ENCODE measurements around the gene LNX1. TPM values are rescaled to one million over a fixed set of nuclear protein-coding genes. Genes with fewer than 3 reads are reported as not detected.

LNX1 gene
- polyA plus RNA-seq, 1 donor (not counting 4 experiments of a cell fraction or from before 2014, with no cell fraction given): 0.22 TPM

DNA sequence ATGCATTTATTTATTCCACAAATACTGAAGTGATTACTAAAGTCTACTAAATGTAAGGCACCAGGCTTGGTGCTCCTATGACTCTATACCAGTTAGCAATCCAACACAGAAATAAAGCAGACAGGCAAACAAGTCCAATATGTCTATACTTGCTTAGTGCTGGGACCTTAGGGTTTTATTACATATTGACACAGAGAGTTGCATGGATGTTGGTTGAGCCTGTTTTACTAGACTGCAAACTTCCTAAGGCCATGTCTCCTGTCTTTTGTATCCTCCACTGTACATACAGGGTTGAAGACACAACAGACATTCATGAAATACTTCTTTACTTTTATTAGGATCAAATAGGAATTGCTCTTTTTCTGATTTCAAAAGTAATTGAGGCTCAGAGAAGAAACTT lies 69.0 kb downstream of the LNX1 start:
- FAIRE-seq (no peak), DNase-seq (ENCODE audit: low read depth, low spot score) (no peak)
- no peaks in the 10 kb centered on the region for H3K27me3 ChIP-seq (ENCODE audit: control insufficient read depth, extremely low read depth, insufficient read depth, low read length)
- H3K9ac ChIP-seq (ENCODE audit: control insufficient read depth, extremely low read depth, insufficient read depth, low read length): no peak overlapping the region
- no peak overlapping the region for H3K4me2 ChIP-seq (ENCODE audit: control insufficient read depth, extremely low read depth, insufficient read depth, low read depth, low read length)
- H4K20me1 ChIP-seq (ENCODE audit: control insufficient read depth, extremely low read depth, insufficient read depth, low read length): no peaks in the 10 kb centered on the region
- dilution Hi-C loops (cut with MboI; ENCODE audit: extremely low pct_ligation_motif_present, low sequenced_read_pairs): no loop called here
- no peak overlapping the region for H3K4me3 ChIP-seq (ENCODE audit: control insufficient read depth in 2 of 3, extremely low read depth in 1 of 3, insufficient read depth in 2 of 3, low read depth in 1 of 3, low read length in 3 of 3)
- H3K9me1 ChIP-seq (ENCODE audit: control insufficient read depth, extremely low read depth, insufficient read depth, low read length): no peaks in the 10 kb centered on the region
- H3K79me2 ChIP-seq (ENCODE audit: control insufficient read depth, insufficient read depth, low read length): no peaks in the 10 kb centered on the region
- H3K36me3 ChIP-seq (ENCODE audit: control insufficient read depth in 2 of 2, extremely low read depth in 1 of 2, insufficient read depth in 2 of 2, low read length in 2 of 2): no peaks in the 10 kb centered on the region
- H3K4me1 ChIP-seq (ENCODE audit: control insufficient read depth, extremely low read depth, insufficient read depth, low read length): no peaks in the 10 kb centered on the region
- no peak overlapping the region for H2AFZ ChIP-seq (ENCODE audit: control insufficient read depth, low read length)
- no peak for TF ChIP-seq CTCF (optimal IDR thresholded peaks at IDR 0.05 in 1 of 3, IDR thresholded peaks at IDR 0.05 in 1 of 3, conservative IDR thresholded peaks at IDR 0.05 in 1 of 3; ENCODE audit: extremely low read depth in 1 of 3, insufficient read depth in 2 of 3, low read length in 3 of 3)
- TF ChIP-seq EZH2 (IDR thresholded peaks at IDR 0.05; ENCODE audit: low read length): no peak
- no peaks in the 10 kb centered on the region for H3K9me3 ChIP-seq (ENCODE audit: control insufficient read depth, low read depth, low read length)
- H3K27ac ChIP-seq (ENCODE audit: control insufficient read depth, insufficient read depth, low read length): no peak overlapping the region

- H4K20me1 ChIP-seq (ENCODE audit: control insufficient read depth, extremely low read depth, insufficient read depth, low read length): no peaks in the 10 kb centered on the region
- DNase-seq (ENCODE audit: low read depth, low spot score): no peak
- no peaks in the 10 kb centered on the region for H3K27me3 ChIP-seq (ENCODE audit: control insufficient read depth, extremely low read depth, insufficient read depth, low read length)
- no peaks in the 10 kb centered on the region for H3K4me1 ChIP-seq (ENCODE audit: control insufficient read depth, extremely low read depth, insufficient read depth, low read length)
- H3K36me3 ChIP-seq (ENCODE audit: control insufficient read depth in 2 of 2, extremely low read depth in 1 of 2, insufficient read depth in 2 of 2, low read length in 2 of 2): no peaks in the 10 kb centered on the region
- no peaks in the 10 kb centered on the region for H3K79me2 ChIP-seq (ENCODE audit: control insufficient read depth, insufficient read depth, low read length)
- no peak overlapping the region for H3K4me3 ChIP-seq (ENCODE audit: control insufficient read depth in 2 of 3, extremely low read depth in 1 of 3, insufficient read depth in 2 of 3, low read depth in 1 of 3, low read length in 3 of 3)
- dilution Hi-C loops (cut with MboI; ENCODE audit: extremely low pct_ligation_motif_present, low sequenced_read_pairs): no loop called here
- no peak overlapping the region for H3K9ac ChIP-seq (ENCODE audit: control insufficient read depth, extremely low read depth, insufficient read depth, low read length)
- H3K4me2 ChIP-seq (ENCODE audit: control insufficient read depth, extremely low read depth, insufficient read depth, low read depth, low read length): no peak overlapping the region
- no peak overlapping the region for H3K27ac ChIP-seq (ENCODE audit: control insufficient read depth, insufficient read depth, low read length)
- no peaks in the 10 kb centered on the region for H3K9me1 ChIP-seq (ENCODE audit: control insufficient read depth, extremely low read depth, insufficient read depth, low read length)
- H2AFZ ChIP-seq (ENCODE audit: control insufficient read depth, low read length): no peak overlapping the region
- TF ChIP-seq CTCF (optimal IDR thresholded peaks at IDR 0.05 in 1 of 3, IDR thresholded peaks at IDR 0.05 in 1 of 3, conservative IDR thresholded peaks at IDR 0.05 in 1 of 3; ENCODE audit: extremely low read depth in 1 of 3, insufficient read depth in 2 of 3, low read length in 3 of 3): no peak
- no peak for TF ChIP-seq EZH2 (IDR thresholded peaks at IDR 0.05; ENCODE audit: low read length)
- H3K9me3 ChIP-seq (ENCODE audit: control insufficient read depth, low read depth, low read length): no peaks in the 10 kb centered on the region
- no peak for FAIRE-seq
Measured at GRCh38 chr4:53520116-53520515, 71.2 kb downstream of the LNX1 start.
